ENCODE measurements around the gene TSFM.

Gene TSFM

DNA sequence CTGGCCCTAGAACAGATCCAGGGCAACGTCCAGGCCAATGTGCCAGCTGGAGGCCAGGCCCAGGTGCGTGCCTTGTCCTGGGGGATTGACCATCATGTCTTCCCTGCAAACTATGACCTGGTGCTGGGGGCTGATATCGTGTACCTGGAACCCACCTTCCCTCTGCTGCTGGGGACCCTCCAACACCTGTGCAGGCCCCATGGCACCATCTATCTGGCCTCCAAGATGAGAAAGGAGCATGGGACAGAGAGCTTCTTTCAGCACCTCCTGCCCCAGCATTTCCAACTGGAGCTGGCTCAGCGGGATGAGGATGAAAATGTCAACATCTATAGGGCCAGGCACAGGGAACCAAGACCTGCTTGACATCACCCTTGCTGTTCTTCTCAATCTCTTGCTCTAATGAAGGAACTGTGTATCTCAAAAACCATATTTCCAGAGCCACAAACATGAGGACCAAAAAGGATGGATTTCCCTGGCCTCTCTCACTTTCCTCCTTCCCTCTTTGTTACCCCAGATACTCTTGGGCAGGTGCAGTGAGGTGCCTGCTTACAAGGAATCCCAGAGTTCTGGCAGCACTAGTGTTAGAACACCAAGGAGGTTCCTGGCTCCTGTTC is 2.2 kb upstream of the TSFM start:
- Histone ChIP-seq H2BK15ac (ENCODE audit: low read length) (no peak overlapping the region), H3K36me3 (replicated peaks in 1 of 2; ENCODE audit: control insufficient read depth in 2 of 2, insufficient read depth in 2 of 2, low read length in 2 of 2) (peaks cover 2 to 37% of the 10 kb centered on the region in 2 donors), H2BK12ac (ENCODE audit: low read length) (no peak overlapping the region), H3K4ac (ENCODE audit: low read length) (no peak overlapping the region), H2BK5ac (ENCODE audit: low read length) (no peak overlapping the region), H3K14ac (ENCODE audit: low read length) (no peak overlapping the region), H3K4me3 (ENCODE audit: low read length in 2 of 2) (no peak overlapping the region), H2AK5ac (ENCODE audit: low read depth, low read length) (no peak overlapping the region), H4K91ac (ENCODE audit: low read depth, low read length, poor library complexity) (no peak overlapping the region), H4K8ac (ENCODE audit: low read depth, low read length) (no peak overlapping the region), H3K18ac (ENCODE audit: low read length) (no peak overlapping the region), H3K9me3 (replicated peaks in 1 of 2; ENCODE audit: control insufficient read depth in 2 of 2, insufficient read depth in 1 of 2, low read depth in 1 of 2, low read length in 2 of 2) (no peaks in the 10 kb centered on the region), H3K4me1 (ENCODE audit: control insufficient read depth in 2 of 2, insufficient read depth in 1 of 2, low read depth in 1 of 2, low read length in 2 of 2) (peaks cover 3 to 6% of the 10 kb centered on the region in 2 donors), H3K27me3 (ENCODE audit: control insufficient read depth in 3 of 3, insufficient read depth in 3 of 3, low read depth in 1 of 3, low read length in 3 of 3) (no peaks in the 10 kb centered on the region), H3K4me2 (ENCODE audit: insufficient read depth, low read length, poor library complexity, severe bottlenecking) (no peak overlapping the region), H3K9ac (ENCODE audit: low read depth, low read length, poor library complexity) (peak overlapping the region; percentile 60), H2AFZ (ENCODE audit: low read length) (no peak overlapping the region), H2BK120ac (ENCODE audit: low read depth, low read length) (no peak overlapping the region), H3K23ac (ENCODE audit: low read depth, low read length, poor library complexity) (no peak overlapping the region), H3K27ac (replicated peaks; ENCODE audit: low read length) (no peak overlapping the region), H3K79me1 (ENCODE audit: low read depth, low read length) (peaks cover 4% of the 10 kb centered on the region)
- WGBS, 2 donors (ENCODE audit: extremely low coverage in 2 of 2, insufficient read length in 2 of 2, insufficient replicate concordance in 1 of 2): no CpG with 5 or more reads among the region's 4 CpGs
- DNase-seq (ENCODE audit: low spot score): no peak

DNA sequence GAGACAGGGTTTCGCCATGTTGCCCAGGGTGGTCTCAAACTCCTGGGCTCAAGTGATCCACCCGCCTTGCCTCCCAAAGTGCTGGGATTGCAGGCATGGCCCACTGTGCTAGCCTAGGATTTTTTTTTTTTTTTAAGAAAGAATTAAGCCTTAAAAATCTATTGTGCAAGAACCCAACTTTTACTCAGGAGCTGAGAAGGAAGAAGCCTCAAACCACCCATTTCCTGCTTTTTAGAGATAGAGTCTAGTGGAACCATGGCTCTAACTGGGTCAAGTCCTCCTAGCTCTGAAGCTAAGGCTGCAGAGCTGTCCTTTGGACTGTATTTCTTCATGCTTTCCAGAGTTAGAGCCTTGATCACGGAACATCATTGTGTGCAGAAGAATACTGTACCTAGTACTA is 1.3 kb upstream of the TSFM start:
- Histone ChIP-seq H3K79me1 (ENCODE audit: low read depth, low read length) (peaks cover 4% of the 10 kb centered on the region), H2BK120ac (ENCODE audit: low read depth, low read length) (no peak overlapping the region), H2BK5ac (ENCODE audit: low read length) (no peak overlapping the region), H3K23ac (ENCODE audit: low read depth, low read length, poor library complexity) (no peak overlapping the region), H2BK12ac (ENCODE audit: low read length) (no peak overlapping the region), H3K27ac (replicated peaks; ENCODE audit: low read length) (no peak overlapping the region), H3K4me2 (ENCODE audit: insufficient read depth, low read length, poor library complexity, severe bottlenecking) (no peak overlapping the region), H3K9ac (ENCODE audit: low read depth, low read length, poor library complexity) (no peak overlapping the region), H3K14ac (ENCODE audit: low read length) (no peak overlapping the region), H3K4ac (ENCODE audit: low read length) (no peak overlapping the region), H4K91ac (ENCODE audit: low read depth, low read length, poor library complexity) (no peak overlapping the region), H2BK15ac (ENCODE audit: low read length) (no peak overlapping the region), H3K27me3 (ENCODE audit: control insufficient read depth in 3 of 3, insufficient read depth in 3 of 3, low read depth in 1 of 3, low read length in 3 of 3) (no peaks in the 10 kb centered on the region), H2AK5ac (ENCODE audit: low read depth, low read length) (no peak overlapping the region), H3K4me1 (ENCODE audit: control insufficient read depth in 2 of 2, insufficient read depth in 1 of 2, low read depth in 1 of 2, low read length in 2 of 2) (peaks cover 3 to 6% of the 10 kb centered on the region in 2 donors), H3K36me3 (replicated peaks in 1 of 2; ENCODE audit: control insufficient read depth in 2 of 2, insufficient read depth in 2 of 2, low read length in 2 of 2) (peaks cover 7 to 38% of the 10 kb centered on the region in 2 donors), H3K4me3 (ENCODE audit: low read length in 2 of 2) (no peak overlapping the region), H3K18ac (ENCODE audit: low read length) (no peak overlapping the region), H2AFZ (ENCODE audit: low read length) (no peak overlapping the region), H3K9me3 (replicated peaks in 1 of 2; ENCODE audit: control insufficient read depth in 2 of 2, insufficient read depth in 1 of 2, low read depth in 1 of 2, low read length in 2 of 2) (no peaks in the 10 kb centered on the region), H4K8ac (ENCODE audit: low read depth, low read length) (no peak overlapping the region)
- WGBS, 2 donors (ENCODE audit: extremely low coverage in 2 of 2, insufficient read length in 2 of 2, insufficient replicate concordance in 1 of 2): no CpG with 5 or more reads among the region's 3 CpGs
- DNase-seq (ENCODE audit: low spot score): no peak

DNA sequence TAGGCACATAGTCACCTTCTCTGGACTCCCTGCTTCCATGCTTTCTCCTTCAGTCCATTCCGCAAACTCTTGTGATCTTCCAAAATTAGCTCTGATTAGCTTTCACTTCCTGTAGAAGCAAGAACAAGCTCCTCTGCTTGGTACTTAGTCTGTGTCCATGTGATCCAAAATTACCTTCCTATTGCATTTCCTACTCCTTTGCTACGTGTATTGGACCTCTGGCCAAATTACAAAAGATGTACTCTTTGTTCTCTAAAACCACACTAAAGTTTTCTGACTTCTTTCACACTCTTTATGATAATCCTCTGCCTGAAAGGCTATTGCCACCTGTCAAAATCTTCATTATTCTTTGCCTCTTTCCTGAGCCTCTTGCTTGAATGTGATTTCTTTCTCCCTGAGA is 786 bp upstream of the TSFM start:
- no peak for DNase-seq (ENCODE audit: low spot score)
- H2BK120ac ChIP-seq (ENCODE audit: low read depth, low read length): no peak overlapping the region
- H2AFZ ChIP-seq (ENCODE audit: low read length): peak overlapping the region; percentile 83
- H2BK12ac ChIP-seq (ENCODE audit: low read length): no peak overlapping the region
- H3K4me1 ChIP-seq (ENCODE audit: control insufficient read depth in 2 of 2, insufficient read depth in 1 of 2, low read depth in 1 of 2, low read length in 2 of 2): peaks cover 3 to 6% of the 10 kb centered on the region in 2 donors
- H3K9me3 ChIP-seq (replicated peaks in 1 of 2; ENCODE audit: control insufficient read depth in 2 of 2, insufficient read depth in 1 of 2, low read depth in 1 of 2, low read length in 2 of 2): no peaks in the 10 kb centered on the region
- peaks cover 4% of the 10 kb centered on the region for H3K79me1 ChIP-seq (ENCODE audit: low read depth, low read length)
- no peak overlapping the region for H4K91ac ChIP-seq (ENCODE audit: low read depth, low read length, poor library complexity)
- no peak overlapping the region for H3K18ac ChIP-seq (ENCODE audit: low read length)
- no peak overlapping the region for H2BK5ac ChIP-seq (ENCODE audit: low read length)
- H3K14ac ChIP-seq (ENCODE audit: low read length): no peak overlapping the region
- H3K23ac ChIP-seq (ENCODE audit: low read depth, low read length, poor library complexity): no peak overlapping the region
- no peak overlapping the region for H3K27ac ChIP-seq (replicated peaks; ENCODE audit: low read length)
- no peaks in the 10 kb centered on the region for H3K27me3 ChIP-seq (ENCODE audit: control insufficient read depth in 3 of 3, insufficient read depth in 3 of 3, low read depth in 1 of 3, low read length in 3 of 3)
- H3K4me3 ChIP-seq (ENCODE audit: low read length in 2 of 2): no peak overlapping the region
- no peak overlapping the region for H2AK5ac ChIP-seq (ENCODE audit: low read depth, low read length)
- no peak overlapping the region for H3K4ac ChIP-seq (ENCODE audit: low read length)
- WGBS, 2 donors (ENCODE audit: extremely low coverage in 2 of 2, insufficient read length in 2 of 2, insufficient replicate concordance in 1 of 2): no CpG with 5 or more reads among the region's 2 CpGs
- H3K36me3 ChIP-seq (replicated peaks in 1 of 2; ENCODE audit: control insufficient read depth in 2 of 2, insufficient read depth in 2 of 2, low read length in 2 of 2): peaks cover 10 to 42% of the 10 kb centered on the region in 2 donors
- no peak overlapping the region for H4K8ac ChIP-seq (ENCODE audit: low read depth, low read length)
- H2BK15ac ChIP-seq (ENCODE audit: low read length): no peak overlapping the region
- H3K4me2 ChIP-seq (ENCODE audit: insufficient read depth, low read length, poor library complexity, severe bottlenecking): no peak overlapping the region
- H3K9ac ChIP-seq (ENCODE audit: low read depth, low read length, poor library complexity): no peak overlapping the region

DNA sequence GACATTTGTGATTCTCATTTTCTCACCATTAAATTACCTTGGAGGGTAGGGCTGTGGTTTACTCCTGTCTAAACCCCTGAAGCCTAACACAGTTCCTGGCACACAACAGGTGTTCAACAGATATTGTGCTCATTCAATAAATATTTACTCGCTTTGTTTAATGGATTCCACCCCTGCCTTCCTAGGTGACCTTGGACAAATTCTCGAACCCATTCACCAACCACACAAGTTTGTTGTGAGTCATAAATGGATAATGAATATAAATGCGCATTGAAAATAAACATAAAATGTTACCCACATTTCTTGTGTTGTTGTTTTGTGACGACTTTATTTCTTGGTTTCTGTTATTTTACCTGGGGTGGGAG is 362 bp upstream of the TSFM start:
- H3K23ac ChIP-seq (ENCODE audit: low read depth, low read length, poor library complexity): no peak overlapping the region

More for the DNA sequence above, 362 bp upstream of the TSFM start:
- H2AFZ ChIP-seq (ENCODE audit: low read length): peak overlapping the region; percentile 83
- no peak overlapping the region for H3K18ac ChIP-seq (ENCODE audit: low read length)
- no peak overlapping the region for H3K4me2 ChIP-seq (ENCODE audit: insufficient read depth, low read length, poor library complexity, severe bottlenecking)
- H2BK5ac ChIP-seq (ENCODE audit: low read length): no peak overlapping the region
- peaks cover 3 to 6% of the 10 kb centered on the region in 2 donors for H3K4me1 ChIP-seq (ENCODE audit: control insufficient read depth in 2 of 2, insufficient read depth in 1 of 2, low read depth in 1 of 2, low read length in 2 of 2)
- no peak for DNase-seq (ENCODE audit: low spot score)
- no peak overlapping the region for H2BK15ac ChIP-seq (ENCODE audit: low read length)
- peaks cover 4% of the 10 kb centered on the region for H3K79me1 ChIP-seq (ENCODE audit: low read depth, low read length)
- no peak overlapping the region for H4K8ac ChIP-seq (ENCODE audit: low read depth, low read length)
- H2BK12ac ChIP-seq (ENCODE audit: low read length): no peak overlapping the region
- no peak overlapping the region for H3K14ac ChIP-seq (ENCODE audit: low read length)
- no peak overlapping the region for H3K9ac ChIP-seq (ENCODE audit: low read depth, low read length, poor library complexity)
- H2AK5ac ChIP-seq (ENCODE audit: low read depth, low read length): no peak overlapping the region
- H3K27ac ChIP-seq (replicated peaks; ENCODE audit: low read length): no peak overlapping the region
- no peak overlapping the region for H2BK120ac ChIP-seq (ENCODE audit: low read depth, low read length)
- H3K4me3 ChIP-seq (ENCODE audit: low read length in 2 of 2): peak overlapping the region in 1 of 2 donors; percentile 90
- H3K4ac ChIP-seq (ENCODE audit: low read length): no peak overlapping the region
- H3K9me3 ChIP-seq (replicated peaks in 1 of 2; ENCODE audit: control insufficient read depth in 2 of 2, insufficient read depth in 1 of 2, low read depth in 1 of 2, low read length in 2 of 2): no peaks in the 10 kb centered on the region
- H3K36me3 ChIP-seq (replicated peaks in 1 of 2; ENCODE audit: control insufficient read depth in 2 of 2, insufficient read depth in 2 of 2, low read length in 2 of 2): peaks cover 12 to 46% of the 10 kb centered on the region in 2 donors
- no CpG with 5 or more reads among the region's 4 CpGs for WGBS, 2 donors (ENCODE audit: extremely low coverage in 2 of 2, insufficient read length in 2 of 2, insufficient replicate concordance in 1 of 2)
- no peaks in the 10 kb centered on the region for H3K27me3 ChIP-seq (ENCODE audit: control insufficient read depth in 3 of 3, insufficient read depth in 3 of 3, low read depth in 1 of 3, low read length in 3 of 3)
- H4K91ac ChIP-seq (ENCODE audit: low read depth, low read length, poor library complexity): no peak overlapping the region

Measured in neuronal stem cell (in vitro differentiated cells).